Inferior parietal cortex (tissue), 1 donor: ENCODE measurements around the gene DMD.

Experiments used
- DNase-seq: peaks from one replicate; pipeline ENCODE4 v3.0.0-alpha.2; 2016; ENCODE audit errors: extremely low spot score

The DMD gene

DNA sequence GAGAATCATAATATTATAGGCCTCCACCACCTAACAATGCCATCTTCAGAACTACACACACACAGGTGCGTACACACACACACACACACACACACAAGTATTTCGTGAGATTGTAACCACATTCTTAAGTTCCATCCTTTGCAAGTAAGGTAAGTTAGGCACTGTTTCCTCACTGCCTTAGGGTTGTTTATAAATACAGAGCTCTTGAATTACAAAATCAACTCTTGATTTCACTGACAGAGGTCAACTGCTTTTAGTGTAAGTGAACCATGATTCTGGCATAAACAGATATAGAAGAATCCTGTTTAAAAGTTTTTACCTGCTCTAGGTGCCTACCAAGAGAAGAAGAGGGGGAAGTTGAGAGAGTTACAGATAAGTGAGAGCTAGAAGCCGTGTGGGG lies 166.1 kb downstream of the DMD start:
- DNase-seq, result no peak

DNA sequence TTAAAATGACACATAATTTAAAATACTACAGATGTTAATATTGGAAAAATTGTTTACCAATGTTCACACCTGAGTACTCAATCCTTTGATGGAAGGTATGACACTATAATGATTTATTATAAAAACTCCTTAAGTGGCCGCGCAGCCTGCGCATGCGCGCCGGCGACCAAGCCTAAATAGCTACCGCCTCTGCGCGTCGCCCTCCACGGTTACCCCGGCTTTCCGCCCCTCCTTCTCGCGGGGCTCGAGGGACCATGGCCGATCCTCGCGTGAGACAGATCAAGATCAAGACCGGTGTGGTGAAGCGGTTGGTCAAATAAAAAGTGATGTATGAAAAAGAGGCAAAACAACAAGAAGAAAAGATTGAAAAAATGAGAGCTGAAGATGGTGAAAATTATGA lies 170.2 kb downstream of the DMD start:
- no peak for DNase-seq

DNA sequence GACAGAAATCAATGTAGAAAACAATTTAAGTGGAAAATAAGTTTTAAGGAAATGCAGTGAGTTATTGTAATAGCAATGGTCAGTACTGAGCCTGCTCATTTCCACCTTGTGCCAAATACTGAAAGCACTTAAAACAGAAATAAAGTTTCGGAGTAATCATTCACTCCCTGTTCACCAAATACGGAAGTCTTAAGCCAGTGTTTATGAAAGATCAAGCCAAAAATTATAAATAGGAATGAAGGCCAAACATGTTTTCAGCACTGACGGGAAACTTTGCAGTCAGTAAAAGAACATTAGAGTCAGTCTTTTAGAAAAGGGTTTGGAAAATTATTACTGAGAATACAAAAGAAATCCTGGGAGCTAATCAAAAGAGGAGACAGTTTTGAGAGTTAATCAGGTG lies 178.6 kb downstream of the DMD start:
- DNase-seq, result no peak

DNA sequence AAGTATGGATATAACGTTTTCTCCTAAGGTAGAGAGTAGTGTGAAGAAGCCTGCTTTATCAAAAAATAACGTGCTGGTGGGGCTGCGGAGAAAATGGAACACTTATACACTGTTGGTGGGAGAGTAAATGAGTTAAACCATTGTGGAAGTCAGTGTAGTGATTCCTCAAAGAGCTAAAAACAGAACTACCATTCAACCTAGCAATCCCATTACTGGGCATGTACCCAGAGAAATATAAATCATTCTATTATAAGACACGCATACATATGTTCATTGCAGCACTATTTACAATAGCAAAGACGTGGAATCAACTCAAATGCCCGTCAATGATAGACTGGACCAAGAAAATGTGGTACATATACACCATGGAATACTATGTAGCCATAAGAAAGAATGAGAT lies 196.4 kb downstream of the DMD start:
- DNase-seq, result no peak

DNA sequence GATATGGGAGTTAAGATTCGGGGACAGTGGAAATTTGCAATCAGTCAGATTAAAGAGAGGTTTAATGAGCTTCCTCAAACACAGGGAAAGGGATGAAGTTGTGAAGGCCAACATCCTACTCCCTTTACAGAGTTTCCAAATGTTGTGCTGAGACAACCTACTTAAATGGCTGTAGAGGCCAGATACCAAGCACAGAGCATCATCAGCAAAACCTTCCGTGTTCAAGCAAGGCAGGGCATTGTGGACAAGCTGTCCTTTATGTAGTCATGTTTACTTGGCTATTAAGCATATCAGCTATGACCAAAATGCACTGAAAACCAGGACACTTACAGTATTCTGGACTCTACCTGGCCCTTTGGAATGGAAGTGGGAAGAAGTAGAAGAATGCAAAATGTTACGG lies 197.3 kb downstream of the DMD start:
- no peak for DNase-seq

DNA sequence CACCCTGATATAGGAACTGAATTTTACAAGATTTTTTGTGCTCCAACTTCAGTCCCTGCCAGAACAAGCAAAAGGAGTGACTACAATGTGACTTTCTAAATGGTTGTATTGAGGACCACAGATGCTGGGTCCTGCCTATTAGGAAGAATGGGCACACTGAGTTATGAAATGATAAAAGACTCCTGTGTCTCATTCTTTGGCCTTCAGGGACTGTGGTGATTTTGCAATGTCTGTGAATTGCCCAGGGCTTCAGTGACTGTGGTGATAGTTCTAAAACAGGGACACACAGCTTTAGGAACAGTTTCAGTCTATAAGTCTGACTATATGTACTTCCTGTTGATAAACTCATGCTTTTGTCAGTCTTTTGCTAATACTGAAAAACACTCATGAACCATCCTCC lies 210.2 kb downstream of the DMD start:
- no peak for DNase-seq

DNA sequence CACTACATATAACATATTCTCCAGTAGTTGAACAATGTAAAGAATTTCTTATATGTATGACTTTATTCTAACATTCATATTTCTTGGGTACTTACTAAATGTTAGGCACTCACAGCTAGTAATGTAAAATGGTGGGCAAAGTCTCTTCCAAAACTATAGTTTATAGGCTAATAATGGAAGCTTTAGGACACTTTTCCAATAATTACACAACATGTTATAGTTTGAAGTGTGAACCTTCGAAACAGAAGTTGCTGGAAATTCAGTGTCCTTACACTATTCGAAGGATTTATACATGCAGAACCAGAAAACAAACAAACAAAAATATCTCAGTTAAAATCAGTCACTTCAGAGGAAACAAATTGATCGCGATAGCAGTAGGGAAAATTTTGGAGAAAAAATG lies 212.6 kb downstream of the DMD start:
- DNase-seq, result no peak

DNA sequence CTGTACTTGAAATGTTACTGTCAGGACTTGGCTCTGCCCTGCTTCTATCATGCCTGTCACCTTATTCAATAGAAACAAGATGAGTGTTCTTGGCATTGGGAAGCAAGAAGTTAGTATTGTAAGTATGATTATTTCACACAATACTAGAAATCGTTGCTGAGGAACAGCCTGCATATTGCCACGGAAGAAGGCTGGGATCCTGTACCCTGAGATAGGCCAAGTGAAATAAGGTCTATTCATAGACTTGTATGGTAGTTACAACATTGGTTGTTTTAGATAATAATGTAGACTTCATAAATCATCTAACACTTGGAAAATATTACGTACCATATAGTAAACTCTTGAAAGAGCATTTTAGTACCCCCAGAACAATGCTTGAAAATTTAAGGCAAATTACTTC lies 215.9 kb downstream of the DMD start:
- DNase-seq, result no peak

DNA sequence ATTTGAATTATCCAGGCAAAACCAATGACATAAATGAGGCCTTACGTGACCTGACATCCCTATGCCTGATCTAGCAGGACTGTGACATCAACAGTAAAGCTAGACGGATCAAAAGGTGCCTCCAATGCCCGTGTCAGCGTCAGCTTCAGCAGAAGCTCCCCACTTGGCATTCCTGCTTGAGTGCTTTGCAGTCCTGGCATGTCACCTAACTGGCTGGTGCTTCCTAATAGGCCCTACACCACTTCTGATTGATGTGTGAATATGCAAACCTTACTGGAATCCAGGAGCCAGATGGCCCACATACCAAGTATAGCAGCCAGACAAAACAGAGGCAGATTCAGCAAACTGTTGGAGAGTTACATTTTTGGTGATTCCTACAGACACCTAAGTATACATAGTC lies 224.2 kb downstream of the DMD start:
- no peak for DNase-seq

DNA sequence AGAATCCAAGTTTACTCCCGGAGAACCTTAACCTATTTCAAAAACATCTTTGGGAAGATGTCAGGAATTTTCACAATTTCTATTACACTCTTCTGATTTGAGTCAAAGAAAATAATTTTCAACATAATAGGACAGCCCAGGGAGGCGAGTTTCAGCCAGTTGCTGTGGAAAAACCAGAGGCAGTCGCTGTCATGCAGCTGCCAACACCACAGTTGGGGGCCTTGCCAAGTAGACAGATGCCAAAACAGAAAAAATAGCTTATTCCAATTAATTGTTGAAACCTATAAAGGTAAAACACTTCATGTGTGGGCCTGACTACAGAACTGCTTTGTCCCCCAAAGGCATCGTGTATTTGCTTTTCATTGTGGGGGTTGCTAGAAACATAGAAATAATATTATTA lies 225.8 kb downstream of the DMD start:
- no peak for DNase-seq

DNA sequence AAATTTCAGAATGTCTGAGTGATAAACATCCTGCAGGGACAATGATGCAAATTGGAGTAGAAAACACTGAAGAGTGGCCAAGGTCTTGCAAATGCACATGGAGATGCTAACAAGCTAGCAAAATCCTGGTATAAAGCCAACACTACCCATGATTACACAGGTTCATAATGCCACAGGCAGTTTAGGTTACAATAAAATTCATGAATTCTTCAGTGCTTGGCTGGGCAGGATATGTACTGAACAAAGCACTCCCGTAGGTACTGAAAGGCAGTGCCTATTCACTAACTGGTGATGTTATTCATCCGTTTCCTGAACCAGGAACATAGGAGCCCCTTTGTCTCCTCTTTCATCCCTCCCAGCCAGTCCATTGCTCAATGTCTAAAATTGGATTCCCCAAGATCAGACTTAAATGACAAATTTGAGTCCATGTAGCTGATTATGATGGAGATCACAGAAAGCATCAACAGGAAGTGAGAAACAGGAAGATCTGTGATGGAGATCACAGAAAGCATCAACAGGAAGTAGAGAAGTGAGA lies 244.5 kb downstream of the DMD start:
- DNase-seq, result no peak

DNA sequence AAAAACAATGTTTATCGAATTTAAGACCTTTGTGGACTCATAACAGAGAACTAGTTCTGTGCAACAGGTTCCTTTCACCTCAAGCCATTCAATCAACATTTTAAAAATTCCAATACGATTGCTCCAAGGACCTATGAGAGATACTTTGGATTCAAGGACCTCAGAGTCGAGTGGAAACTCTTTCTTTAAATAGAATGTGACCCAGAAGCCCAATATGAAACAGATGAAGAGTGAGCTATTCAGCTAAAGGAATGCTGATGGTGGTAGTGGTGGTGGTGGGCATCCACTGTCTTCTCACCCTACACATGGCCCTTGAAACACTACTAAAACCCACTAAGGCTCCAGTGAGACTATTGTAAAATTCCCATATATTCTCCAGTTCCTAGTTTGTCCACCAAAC lies 257.2 kb downstream of the DMD start:
- no peak for DNase-seq

DNA sequence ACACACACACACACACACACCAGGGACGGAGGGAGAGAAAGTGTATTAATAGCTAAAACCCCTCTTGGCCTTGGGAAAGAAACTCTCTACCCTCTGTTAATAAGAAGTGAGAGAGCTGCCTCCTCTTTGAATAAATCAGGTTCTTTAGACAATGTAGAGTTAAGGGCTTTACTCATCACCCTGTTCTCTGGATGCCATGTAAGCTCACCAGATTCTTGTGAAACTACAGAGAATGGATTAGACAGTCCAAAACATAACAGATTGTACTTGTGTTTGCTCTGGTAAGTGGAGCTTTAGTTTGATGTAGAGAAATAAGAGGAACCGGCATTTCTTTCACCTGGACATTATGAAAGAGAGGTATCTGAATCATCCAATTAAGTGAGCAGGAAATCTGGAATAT lies 263.2 kb downstream of the DMD start:
- DNase-seq, result no peak

DNA sequence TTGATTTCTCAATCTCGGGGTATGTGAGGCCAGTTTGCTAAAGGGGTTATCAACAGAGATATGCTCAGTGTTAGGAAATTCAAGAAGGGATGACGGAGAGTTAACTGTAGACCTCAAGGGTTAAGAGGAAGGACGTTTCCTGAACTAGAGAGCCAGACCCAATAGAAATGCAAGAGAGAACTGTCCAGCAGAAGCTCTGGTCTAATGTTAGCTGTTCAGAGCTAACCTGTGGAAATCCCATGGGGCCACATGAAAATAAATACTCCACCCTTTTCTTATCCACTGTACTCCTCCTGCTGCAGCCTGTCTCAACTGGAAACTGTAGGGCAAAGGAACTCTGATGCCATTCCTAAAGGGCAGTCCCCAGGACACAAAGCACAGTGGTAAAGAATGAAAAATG lies 274.3 kb downstream of the DMD start:
- no peak for DNase-seq

DNA sequence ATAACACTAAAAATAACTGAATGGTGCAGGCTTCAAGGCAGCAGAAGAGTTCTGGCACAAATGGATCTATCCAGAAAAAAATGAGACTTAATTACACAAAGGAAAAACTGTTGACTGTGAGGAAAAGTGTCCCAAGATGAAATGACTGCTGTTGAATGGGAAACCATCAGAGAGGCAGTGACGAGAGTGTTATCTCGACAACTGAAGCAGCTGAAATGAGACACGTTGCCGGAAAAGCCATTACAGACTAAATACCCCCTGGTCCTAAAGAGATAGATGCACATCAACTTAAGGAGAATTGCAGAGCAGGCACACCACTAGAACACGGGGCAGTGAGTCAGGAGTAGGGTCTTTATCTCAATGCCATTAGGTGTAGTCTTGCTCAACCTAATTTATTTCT lies 277.8 kb downstream of the DMD start:
- DNase-seq, result no peak

DNA sequence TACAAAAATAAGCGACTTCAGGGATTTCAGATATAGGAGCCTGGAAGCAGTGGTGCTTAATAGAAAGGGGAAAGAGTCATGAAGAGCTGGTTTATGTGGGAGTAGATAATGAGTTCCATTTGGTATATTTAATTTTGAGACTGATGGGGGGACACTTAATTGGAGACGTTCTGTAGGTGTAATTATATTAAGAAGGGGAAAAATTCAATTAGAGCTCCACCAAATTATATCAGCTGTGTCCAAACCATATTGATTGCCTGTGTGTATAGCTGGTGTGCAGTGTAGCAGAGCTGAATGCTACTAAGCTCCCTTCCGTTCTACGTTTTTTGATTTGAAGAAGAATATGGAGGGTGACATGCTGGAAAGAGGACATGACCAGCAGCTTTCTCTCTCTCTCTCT lies 282.3 kb downstream of the DMD start:
- DNase-seq, result no peak

DNA sequence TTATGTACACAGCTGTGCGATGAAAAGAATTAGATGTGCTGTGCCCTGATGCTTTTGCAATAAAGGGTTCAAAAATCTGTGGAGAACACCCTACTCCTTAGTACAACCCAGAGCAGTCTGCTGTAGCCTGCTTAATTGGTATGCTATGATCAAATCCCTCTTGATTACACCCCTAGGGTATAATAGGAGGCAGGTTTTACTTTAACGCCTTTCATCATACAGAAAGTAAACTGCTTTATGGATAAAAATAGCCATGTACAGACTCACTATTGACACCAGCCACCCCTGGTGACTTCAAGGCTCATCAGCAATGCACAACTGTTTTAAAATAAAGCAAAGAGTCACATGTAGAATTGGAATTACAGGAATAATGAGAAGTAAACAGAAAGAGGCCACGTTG lies 315.3 kb downstream of the DMD start:
- DNase-seq, result no peak

DNA sequence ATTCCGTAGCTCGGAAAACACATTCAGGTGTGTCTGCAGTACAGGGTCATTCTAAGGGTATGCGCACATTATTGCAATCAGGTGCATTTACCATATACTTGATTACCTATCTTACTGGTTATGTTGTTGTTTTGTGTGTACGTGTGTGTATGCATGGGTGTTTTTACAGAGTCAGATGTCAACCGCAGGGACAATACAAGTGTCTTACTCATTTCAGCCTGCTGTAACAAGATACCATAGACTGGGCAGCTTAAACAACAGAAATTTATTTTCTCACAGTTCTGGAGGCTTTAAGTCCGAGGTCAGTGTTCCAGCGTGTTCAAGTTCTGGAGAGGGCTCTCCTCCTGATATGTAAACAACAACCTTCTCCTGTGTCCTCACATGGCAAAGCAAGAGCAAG lies 316.7 kb downstream of the DMD start:
- no peak for DNase-seq

DNA sequence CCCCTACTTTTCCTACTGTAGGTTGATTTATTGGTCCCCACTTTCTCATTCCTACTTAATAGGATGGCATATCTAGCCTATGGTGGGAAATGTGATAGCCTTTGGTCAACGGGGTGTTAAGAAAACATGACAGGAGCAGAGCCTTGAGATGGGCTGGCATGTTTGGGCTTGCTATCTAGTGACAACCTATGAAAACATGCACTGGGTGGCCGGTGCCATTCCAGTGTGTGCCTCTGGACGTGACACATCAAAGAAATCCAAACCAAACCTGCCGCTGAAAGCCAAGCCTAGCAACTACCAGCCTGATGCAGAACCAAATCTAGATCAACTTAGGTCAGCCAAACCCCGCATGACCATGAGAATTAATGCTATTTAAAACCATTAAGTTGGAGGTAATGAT lies 317.6 kb downstream of the DMD start:
- no peak for DNase-seq

DNA sequence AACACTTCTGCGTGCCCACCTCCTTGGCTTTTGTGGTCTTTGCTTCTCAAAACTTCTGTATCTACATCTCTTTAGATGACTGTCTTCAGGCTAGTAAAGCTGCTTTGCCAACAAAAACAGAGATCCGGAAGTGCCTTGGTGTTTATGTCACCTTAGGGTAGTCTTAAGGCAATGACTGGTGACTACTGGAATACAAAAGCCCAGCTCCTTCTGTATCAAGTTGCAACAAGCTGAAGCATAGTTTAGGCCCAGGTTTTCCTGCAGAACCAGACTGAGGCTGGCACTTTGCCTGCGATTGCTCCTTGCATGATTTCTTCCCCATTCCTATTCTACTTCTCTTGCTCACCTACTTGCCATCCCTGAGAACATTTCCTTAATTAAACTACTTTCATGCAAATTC lies 333.8 kb downstream of the DMD start:
- no peak for DNase-seq

DNA sequence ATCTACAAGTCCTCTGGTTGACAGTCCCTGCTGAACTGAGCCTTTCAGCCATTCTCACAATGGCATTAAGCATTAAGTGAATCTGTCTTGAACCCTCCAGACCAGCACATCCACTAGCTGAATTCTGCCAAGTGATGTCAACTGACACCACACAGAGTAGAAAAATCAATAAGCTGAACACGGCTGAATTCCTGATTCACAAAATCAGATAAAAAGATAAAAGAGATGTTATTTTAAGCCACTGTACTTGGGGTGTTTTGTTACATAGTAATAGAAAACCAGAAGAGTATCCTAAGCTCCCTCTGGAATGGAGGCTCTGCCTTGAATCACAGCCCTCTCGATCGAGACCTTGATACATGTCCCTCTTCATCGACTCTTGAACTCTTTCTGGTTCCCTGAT lies 336.5 kb downstream of the DMD start:
- no peak for DNase-seq

DNA sequence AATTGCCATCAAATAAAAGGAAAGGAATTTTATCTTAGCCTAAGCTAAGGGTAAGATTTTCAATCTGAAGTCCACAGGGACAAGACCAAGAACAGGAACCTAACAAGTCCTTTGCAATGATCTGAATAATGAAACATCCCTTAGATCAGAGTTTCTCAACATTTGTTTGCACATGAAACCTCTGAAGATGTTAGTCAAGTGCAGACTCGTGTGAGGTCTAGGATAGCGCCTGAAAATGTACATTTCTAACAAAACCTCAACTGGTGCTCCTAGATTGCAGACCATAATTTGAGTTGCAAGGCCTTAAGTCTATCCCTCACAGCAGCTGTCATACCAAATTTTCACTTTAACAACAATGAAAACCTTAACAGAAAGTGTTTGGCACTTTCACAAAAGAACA lies 337.6 kb downstream of the DMD start:
- DNase-seq, result no peak

DNA sequence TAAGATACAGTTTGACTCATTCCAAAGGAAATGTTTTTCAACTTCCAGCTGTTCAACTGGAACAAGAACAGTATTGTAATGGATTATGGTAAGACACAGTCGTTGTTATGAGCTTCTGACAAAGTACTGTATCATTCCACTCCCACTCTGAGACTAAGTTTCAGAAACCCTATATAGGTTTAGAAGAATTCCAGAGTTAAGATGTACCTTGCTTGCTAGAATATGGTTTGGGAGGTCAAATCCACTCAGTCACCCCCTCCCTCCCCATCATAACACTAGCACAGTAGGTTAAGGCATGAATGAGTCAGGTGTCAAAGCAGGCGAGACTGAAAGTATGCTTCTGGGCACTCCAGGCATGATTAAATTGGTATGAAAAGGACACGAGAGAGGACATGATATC lies 339.7 kb downstream of the DMD start:
- no peak for DNase-seq

DNA sequence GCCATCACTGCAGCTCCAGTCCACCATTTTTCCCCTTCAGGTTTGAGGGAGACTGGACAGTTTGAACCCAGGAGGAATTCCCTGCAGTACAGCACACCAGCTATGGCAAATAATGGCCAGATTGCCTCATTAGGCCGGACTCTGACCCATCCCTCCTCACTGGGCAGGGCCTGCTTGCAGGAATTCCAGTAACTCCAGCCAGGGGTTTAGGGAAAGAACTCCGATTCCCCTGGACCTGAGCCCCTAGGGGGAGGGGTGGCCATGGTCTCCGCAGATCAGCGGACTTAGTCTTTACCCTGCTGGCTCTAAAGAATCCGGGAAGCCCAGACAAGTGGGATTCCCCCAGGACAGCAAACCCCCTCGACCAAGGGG lies 342.8 kb downstream of the DMD start:
- DNase-seq, result no peak
